Measurements from ENCODE around the gene SKAP1.

Gene SKAP1

GRCh38 chr17:48219617-48220016 is 210.4 kb downstream of the SKAP1 start:
- no peak for ATAC-seq
- TF ChIP-seq OSR1 (CRISPR knock-in tag; IDR thresholded peaks at IDR 0.05) (no peak), POU6F1 (CRISPR knock-in tag; IDR thresholded peaks at IDR 0.05; ENCODE audit: borderline replicate concordance, low read depth) (no peak), CREB5 (CRISPR knock-in tag; IDR thresholded peaks at IDR 0.05; ENCODE audit: low read depth) (no peak), ZFP30 (CRISPR knock-in tag; IDR thresholded peaks at IDR 0.05) (no peak), ARNTL (CRISPR knock-in tag; IDR thresholded peaks at IDR 0.05; ENCODE audit: borderline replicate concordance, low read depth) (no peak), ZNF8 (CRISPR knock-in tag; IDR thresholded peaks at IDR 0.05) (no peak), RARB (CRISPR knock-in tag; IDR thresholded peaks at IDR 0.05) (no peak), PPARA (CRISPR knock-in tag; IDR thresholded peaks at IDR 0.05; ENCODE audit: borderline replicate concordance) (no peak), TOX (CRISPR knock-in tag; IDR thresholded peaks at IDR 0.05; ENCODE audit: borderline replicate concordance) (no peak), SNAI2 (CRISPR knock-in tag; IDR thresholded peaks at IDR 0.05) (no peak), ZC3H10 (CRISPR knock-in tag; IDR thresholded peaks at IDR 0.05) (no peak), BACH2 (CRISPR knock-in tag; IDR thresholded peaks at IDR 0.05; ENCODE audit: borderline replicate concordance) (no peak), ZNF565 (CRISPR knock-in tag; conservative IDR thresholded peaks at IDR 0.05; ENCODE audit: low read depth) (no peak), ZFP3 (CRISPR knock-in tag; IDR thresholded peaks at IDR 0.05) (no peak)

DNA sequence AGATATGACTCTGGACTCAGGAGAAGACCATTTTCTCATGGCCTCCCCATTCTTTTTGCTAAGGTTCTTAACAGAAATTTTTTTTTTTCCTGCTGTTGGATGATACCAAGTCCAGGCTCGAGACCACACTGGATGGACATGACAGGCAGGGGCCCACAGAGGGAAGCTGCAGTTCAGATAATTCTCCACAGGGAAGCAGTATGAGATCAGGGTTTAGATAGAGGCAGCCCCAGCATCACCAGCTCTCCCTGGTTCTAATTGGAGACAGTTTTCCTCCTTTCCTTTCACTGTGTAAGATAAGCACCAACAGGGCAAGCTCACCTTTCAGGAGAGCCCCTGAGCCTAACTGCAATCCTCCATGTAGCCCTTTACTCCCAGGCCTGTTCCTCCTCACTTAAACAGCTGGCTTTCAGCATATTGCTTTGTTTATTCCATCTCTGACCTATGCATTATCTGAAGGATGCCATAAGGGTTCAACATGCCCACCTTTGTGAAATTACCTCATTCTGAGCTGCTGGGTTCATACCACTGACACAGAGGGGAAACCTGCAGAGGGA is 214.4 kb downstream of the SKAP1 start:
- TF ChIP-seq RARB (CRISPR knock-in tag; IDR thresholded peaks at IDR 0.05) (no peak), ZFP30 (CRISPR knock-in tag; IDR thresholded peaks at IDR 0.05) (no peak), ZNF565 (CRISPR knock-in tag; conservative IDR thresholded peaks at IDR 0.05; ENCODE audit: low read depth) (no peak), ZNF70 (CRISPR knock-in tag; IDR thresholded peaks at IDR 0.05) (no peak)
- TF ChIP-seq, protein P1, sequence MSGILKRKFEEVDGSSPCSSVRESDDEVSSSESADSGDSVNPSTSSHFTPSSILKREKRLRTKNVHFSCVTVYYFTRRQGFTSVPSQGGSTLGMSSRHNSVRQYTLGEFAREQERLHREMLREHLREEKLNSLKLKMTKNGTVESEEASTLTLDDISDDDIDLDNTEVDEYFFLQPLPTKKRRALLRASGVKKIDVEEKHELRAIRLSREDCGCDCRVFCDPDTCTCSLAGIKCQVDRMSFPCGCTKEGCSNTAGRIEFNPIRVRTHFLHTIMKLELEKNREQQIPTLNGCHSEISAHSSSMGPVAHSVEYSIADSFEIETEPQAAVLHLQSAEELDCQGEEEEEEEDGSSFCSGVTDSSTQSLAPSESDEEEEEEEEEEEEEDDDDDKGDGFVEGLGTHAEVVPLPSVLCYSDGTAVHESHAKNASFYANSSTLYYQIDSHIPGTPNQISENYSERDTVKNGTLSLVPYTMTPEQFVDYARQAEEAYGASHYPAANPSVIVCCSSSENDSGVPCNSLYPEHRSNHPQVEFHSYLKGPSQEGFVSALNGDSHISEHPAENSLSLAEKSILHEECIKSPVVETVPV (CRISPR knock-in tag; IDR thresholded peaks at IDR 0.05) = no peak
- ATAC-seq = peak; percentile 74

- TF ChIP-seq GLIS3 (CRISPR knock-in tag; IDR thresholded peaks at IDR 0.05) (no peak), ZFP3 (CRISPR knock-in tag; IDR thresholded peaks at IDR 0.05) (no peak), ARNTL (CRISPR knock-in tag; IDR thresholded peaks at IDR 0.05; ENCODE audit: borderline replicate concordance, low read depth) (no peak), RARB (CRISPR knock-in tag; IDR thresholded peaks at IDR 0.05) (no peak), BACH2 (CRISPR knock-in tag; IDR thresholded peaks at IDR 0.05; ENCODE audit: borderline replicate concordance) (no peak), CREB5 (CRISPR knock-in tag; IDR thresholded peaks at IDR 0.05; ENCODE audit: low read depth) (no peak), PPARA (CRISPR knock-in tag; IDR thresholded peaks at IDR 0.05; ENCODE audit: borderline replicate concordance) (no peak), ZC3H10 (CRISPR knock-in tag; IDR thresholded peaks at IDR 0.05) (no peak), SNAI2 (CRISPR knock-in tag; IDR thresholded peaks at IDR 0.05) (no peak), OSR1 (CRISPR knock-in tag; IDR thresholded peaks at IDR 0.05) (no peak), CSDC2 (CRISPR knock-in tag; IDR thresholded peaks at IDR 0.05) (no peak), ZNF565 (CRISPR knock-in tag; conservative IDR thresholded peaks at IDR 0.05; ENCODE audit: low read depth) (no peak), ZNF8 (CRISPR knock-in tag; IDR thresholded peaks at IDR 0.05) (no peak)
- TF ChIP-seq, protein P1 (CRISPR knock-in tag; IDR thresholded peaks at IDR 0.05) = no peak
- no peak for ATAC-seq
These were observed 216.2 kb downstream of the SKAP1 start for GRCh38 chr17:48213797-48214196.

- no peak for ATAC-seq
- TF ChIP-seq ESRRG (CRISPR knock-in tag; IDR thresholded peaks at IDR 0.05) (no peak), ZNF70 (CRISPR knock-in tag; IDR thresholded peaks at IDR 0.05) (no peak), ZC3H10 (CRISPR knock-in tag; IDR thresholded peaks at IDR 0.05) (no peak), POU6F1 (CRISPR knock-in tag; IDR thresholded peaks at IDR 0.05; ENCODE audit: borderline replicate concordance, low read depth) (no peak), TCF4 (CRISPR knock-in tag; IDR thresholded peaks at IDR 0.05; ENCODE audit: borderline replicate concordance) (no peak), ISL1 (CRISPR knock-in tag; IDR thresholded peaks at IDR 0.05) (no peak)
These were observed 218.2 kb downstream of the SKAP1 start for GRCh38 chr17:48211787-48212186.

All from SK-N-SH treated with all-trans-retinoic acid at 6 μM for 48 hours (cell line).